Activated CD8-positive, alpha-beta memory T cell treated with anti-CD3 and anti-CD28 coated beads, Interleukin-2, amount 10 ng/mL, durations not matched to agents 7 days and 5 days (primary cell): ENCODE data around the gene PRKAR1B. TPM values are rescaled to one million over a fixed set of nuclear protein-coding genes. Genes with fewer than 3 reads are reported as not detected.
"Not testable (repeated sequence)": the region's sequence is repeated elsewhere in the genome, so short reads cannot be mapped to it uniquely, and the experiment has no call there.

Experiments used
- ATAC-seq: fragments of 150-1000 bp; cut with Tn5 transposase; one replicate; pipeline ENCODE4 v1.10.0; 2021; ENCODE audit warnings: moderate library complexity
- CTCF ChIA-PET: fragments of 350-600 bp; sonication (Branson Sonifier 250); formaldehyde crosslinking; loops from one replicate; lab custom pipeline; 2021; ENCODE audit warnings: antibody characterized with exemption; lab: Charles Lee
- DNase-seq: peaks from one replicate; pipeline ENCODE4 v3.0.0-alpha.2; 2020
- H3K27ac Mint-ChIP-seq: one replicate; pipeline ENCODE4 v1.8.0; 2021; ENCODE audit warnings: mild to moderate bottlenecking, mixed read lengths
- H3K27me3 Mint-ChIP-seq: one replicate; pipeline ENCODE4 v1.8.0; 2021; ENCODE audit warnings: mixed read lengths
- H3K36me3 Mint-ChIP-seq: one replicate; pipeline ENCODE4 v1.8.0; 2021; ENCODE audit warnings: mild to moderate bottlenecking, mixed read lengths
- H3K4me1 Mint-ChIP-seq: one replicate; pipeline ENCODE4 v1.8.0; 2021; ENCODE audit warnings: mixed read lengths
- H3K4me3 Mint-ChIP-seq: one replicate; pipeline ENCODE4 v1.8.0; 2021; ENCODE audit warnings: mild to moderate bottlenecking, moderate library complexity, mixed read lengths
- H3K9me3 Mint-ChIP-seq: one replicate; pipeline ENCODE4 v1.8.0; 2022; ENCODE audit warnings: low read depth, mixed read lengths
- total RNA-seq, 2 experiments: library from RNA; stranded (reverse); gene quantifications; one replicate each; pipeline ENCODE4 v1.2.3, GENCODE V29; 2021

PRKAR1B gene
- total RNA-seq, 2 experiments from 2014 or later: 22.6 to 25.0 TPM

- Mint-ChIP-seq H3K4me3 (no peak overlapping the region), H3K9me3 (no peaks in the 10 kb centered on the region), H3K27ac (no peak overlapping the region), H3K36me3 (peaks cover 3% of the 10 kb centered on the region), H3K27me3 (no peaks in the 10 kb centered on the region), H3K4me1 (no peaks in the 10 kb centered on the region)
- no peak for ATAC-seq
- CTCF ChIA-PET: no interaction called here
- no peak for DNase-seq
Measured at GRCh38 chr7:560966-561630, 166.0 kb downstream of the PRKAR1B start.

DNA sequence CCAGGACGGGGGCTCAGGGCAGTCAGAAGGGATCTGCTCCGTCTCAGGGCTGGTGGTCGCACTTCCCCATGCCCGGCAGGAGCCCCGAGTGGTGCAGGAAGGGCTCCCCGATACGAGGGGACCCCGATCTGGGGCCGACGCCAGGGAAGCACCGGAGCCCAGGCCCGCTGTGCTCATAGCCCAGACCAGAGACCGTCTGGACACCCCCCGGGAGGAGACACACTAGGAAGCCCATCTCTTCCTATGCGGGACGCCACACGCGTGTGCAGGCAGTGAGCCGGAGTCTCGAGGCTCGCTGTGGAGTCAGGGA is 167.7 kb downstream of the PRKAR1B start:
- H3K9me3 Mint-ChIP-seq: no peaks in the 10 kb centered on the region
- no peaks in the 10 kb centered on the region for H3K27me3 Mint-ChIP-seq
- ATAC-seq: no peak
- H3K27ac Mint-ChIP-seq: no peak overlapping the region
- CTCF ChIA-PET: no interaction called here
- no peak for DNase-seq
- peaks cover 3% of the 10 kb centered on the region for H3K36me3 Mint-ChIP-seq
- no peaks in the 10 kb centered on the region for H3K4me1 Mint-ChIP-seq
- no peak overlapping the region for H3K4me3 Mint-ChIP-seq

GRCh38 chr7:557558-557881 is 169.6 kb downstream of the PRKAR1B start:
- DNase-seq: no peak
- no peaks in the 10 kb centered on the region for H3K9me3 Mint-ChIP-seq
- no peak overlapping the region for H3K27ac Mint-ChIP-seq
- CTCF ChIA-PET: no interaction called here
- ATAC-seq: no peak
- no peaks in the 10 kb centered on the region for H3K4me1 Mint-ChIP-seq
- H3K27me3 Mint-ChIP-seq: no peaks in the 10 kb centered on the region
- H3K36me3 Mint-ChIP-seq: peaks cover 2% of the 10 kb centered on the region
- no peak overlapping the region for H3K4me3 Mint-ChIP-seq

DNA sequence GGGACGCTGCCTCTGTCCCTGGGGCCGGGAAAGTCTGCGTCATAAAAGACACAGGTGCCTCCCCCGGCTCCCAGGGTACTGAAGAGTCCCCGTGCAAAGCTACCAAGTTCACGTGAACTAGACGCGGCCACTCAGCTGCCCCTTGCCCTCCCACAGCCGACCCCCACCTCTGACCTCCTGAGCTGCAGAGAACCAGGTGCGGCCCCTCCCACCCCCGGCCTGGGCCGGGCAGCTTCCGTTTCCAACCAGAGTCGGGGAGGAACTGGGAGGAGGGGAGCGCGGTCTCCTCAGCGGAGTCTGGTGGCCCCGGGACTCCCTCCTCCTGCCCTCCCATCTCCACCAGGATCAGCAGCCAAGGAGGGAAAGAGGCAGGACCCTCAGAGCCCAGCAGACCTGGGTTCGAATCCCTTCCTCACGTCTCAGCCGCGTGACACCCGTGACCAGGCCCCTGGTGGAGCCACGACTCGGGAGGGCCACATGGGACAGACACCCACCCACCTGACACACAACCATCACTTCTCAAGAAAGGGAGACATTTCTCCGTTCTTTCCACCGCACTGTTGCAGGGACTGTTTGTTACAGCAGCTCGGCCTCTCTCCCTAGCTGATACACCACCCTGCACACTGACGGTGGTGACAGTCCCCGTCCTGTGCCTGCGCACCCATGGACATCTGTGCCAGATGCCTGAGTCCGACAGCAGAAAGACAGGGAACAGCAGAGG is 170.1 kb downstream of the PRKAR1B start:
- no peaks in the 10 kb centered on the region for H3K27me3 Mint-ChIP-seq
- DNase-seq (no peak), ATAC-seq (no peak)
- H3K36me3 Mint-ChIP-seq: peaks cover 2% of the 10 kb centered on the region
- no peak overlapping the region for H3K4me3 Mint-ChIP-seq
- no peaks in the 10 kb centered on the region for H3K4me1 Mint-ChIP-seq
- no peaks in the 10 kb centered on the region for H3K9me3 Mint-ChIP-seq
- H3K27ac Mint-ChIP-seq: no peak overlapping the region
- CTCF ChIA-PET: no interaction called here

GRCh38 chr7:556291-556826 is 170.7 kb downstream of the PRKAR1B start:
- CTCF ChIA-PET: no interaction called here
- ATAC-seq (no peak), DNase-seq (no peak)
- H3K27ac Mint-ChIP-seq: no peak overlapping the region
- no peaks in the 10 kb centered on the region for H3K9me3 Mint-ChIP-seq
- H3K36me3 Mint-ChIP-seq: peaks cover 2% of the 10 kb centered on the region
- H3K27me3 Mint-ChIP-seq: no peaks in the 10 kb centered on the region
- H3K4me3 Mint-ChIP-seq: no peak overlapping the region
- no peaks in the 10 kb centered on the region for H3K4me1 Mint-ChIP-seq

DNA sequence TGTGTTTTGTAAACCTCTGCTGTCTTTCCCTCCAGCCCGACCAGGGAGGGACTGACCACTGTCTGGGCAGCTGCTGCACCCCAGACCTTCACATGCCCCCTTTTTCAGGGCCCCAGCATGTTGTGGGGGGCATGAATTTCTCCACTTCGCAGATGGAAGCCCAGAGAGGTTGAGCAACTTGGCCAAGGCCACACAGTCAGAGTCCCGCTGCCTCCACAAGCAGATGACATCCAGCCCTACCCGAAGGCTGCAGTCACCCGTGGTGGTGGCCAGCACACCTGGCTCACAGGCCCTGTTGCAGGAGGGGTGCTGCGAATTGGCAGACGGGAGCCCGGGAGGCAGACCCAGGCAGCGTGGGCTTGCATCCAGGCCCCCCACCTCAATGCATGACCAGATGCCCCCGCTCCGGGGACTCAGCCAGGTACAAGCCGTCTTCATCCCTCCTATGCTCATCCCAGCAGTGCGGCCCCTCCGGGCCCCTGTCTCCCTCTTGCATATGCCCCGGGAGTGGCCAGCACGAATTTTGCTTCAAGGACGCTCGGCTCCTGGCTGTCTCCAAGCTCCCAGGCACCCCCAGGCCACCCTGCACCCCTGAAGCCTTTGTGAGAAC is 171.4 kb downstream of the PRKAR1B start:
- DNase-seq (no peak), ATAC-seq (no peak)
- Mint-ChIP-seq H3K4me1 (no peaks in the 10 kb centered on the region), H3K27me3 (no peaks in the 10 kb centered on the region), H3K36me3 (peaks cover 2% of the 10 kb centered on the region), H3K27ac (no peak overlapping the region), H3K4me3 (no peak overlapping the region), H3K9me3 (no peaks in the 10 kb centered on the region)
- CTCF ChIA-PET: no interaction called here

- CTCF ChIA-PET: no interaction called here
- no peaks in the 10 kb centered on the region for H3K36me3 Mint-ChIP-seq
- no peaks in the 10 kb centered on the region for H3K4me1 Mint-ChIP-seq
- no peak overlapping the region for H3K27ac Mint-ChIP-seq
- ATAC-seq (no peak), DNase-seq (no peak)
- H3K4me3 Mint-ChIP-seq: no peak overlapping the region
- H3K27me3 Mint-ChIP-seq: no peaks in the 10 kb centered on the region
- no peaks in the 10 kb centered on the region for H3K9me3 Mint-ChIP-seq
Measured at GRCh38 chr7:553636-554111, 173.4 kb downstream of the PRKAR1B start.

DNA sequence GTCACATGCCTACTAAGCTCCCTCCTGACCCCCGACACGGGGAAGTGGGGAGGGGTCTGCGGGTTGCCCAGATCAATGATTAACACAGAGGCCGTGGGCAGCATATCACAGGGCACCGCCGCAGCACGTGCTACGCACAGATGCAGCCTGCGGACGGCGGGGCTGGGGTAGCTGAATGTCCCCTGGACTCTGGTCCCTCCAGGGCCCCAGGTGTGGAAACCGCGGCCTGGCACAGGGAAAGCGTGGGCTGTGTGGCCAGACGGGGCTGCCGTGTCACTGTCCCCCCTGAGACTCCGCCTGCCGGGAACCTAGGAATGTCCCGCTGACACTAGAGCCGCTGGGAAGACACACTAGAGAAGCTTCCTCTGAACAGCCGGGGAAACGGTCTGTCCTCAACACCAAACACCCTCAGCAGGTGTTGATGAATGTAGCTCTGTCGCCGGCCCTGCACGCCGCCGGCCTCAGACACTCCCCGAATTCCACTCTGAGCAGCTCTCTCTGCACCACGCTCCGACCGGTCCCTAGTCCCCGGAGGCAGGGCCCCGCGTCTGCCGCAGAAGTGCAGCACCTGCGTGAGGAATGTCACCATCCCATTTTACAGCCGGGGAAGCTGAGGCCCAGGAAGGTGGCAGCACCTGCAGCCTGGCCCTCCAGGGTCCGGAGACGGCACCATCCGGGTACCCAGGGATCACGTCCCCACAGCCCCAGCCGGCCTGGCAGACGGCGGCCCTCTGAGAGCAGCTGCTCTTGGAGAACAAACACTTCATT is 174.0 kb downstream of the PRKAR1B start:
- H3K4me1 Mint-ChIP-seq: no peaks in the 10 kb centered on the region
- ATAC-seq (no peak), DNase-seq (no peak)
- CTCF ChIA-PET: no interaction called here
- no peak overlapping the region for H3K4me3 Mint-ChIP-seq
- H3K27ac Mint-ChIP-seq: no peak overlapping the region
- no peaks in the 10 kb centered on the region for H3K9me3 Mint-ChIP-seq
- no peaks in the 10 kb centered on the region for H3K36me3 Mint-ChIP-seq
- H3K27me3 Mint-ChIP-seq: no peaks in the 10 kb centered on the region

DNA sequence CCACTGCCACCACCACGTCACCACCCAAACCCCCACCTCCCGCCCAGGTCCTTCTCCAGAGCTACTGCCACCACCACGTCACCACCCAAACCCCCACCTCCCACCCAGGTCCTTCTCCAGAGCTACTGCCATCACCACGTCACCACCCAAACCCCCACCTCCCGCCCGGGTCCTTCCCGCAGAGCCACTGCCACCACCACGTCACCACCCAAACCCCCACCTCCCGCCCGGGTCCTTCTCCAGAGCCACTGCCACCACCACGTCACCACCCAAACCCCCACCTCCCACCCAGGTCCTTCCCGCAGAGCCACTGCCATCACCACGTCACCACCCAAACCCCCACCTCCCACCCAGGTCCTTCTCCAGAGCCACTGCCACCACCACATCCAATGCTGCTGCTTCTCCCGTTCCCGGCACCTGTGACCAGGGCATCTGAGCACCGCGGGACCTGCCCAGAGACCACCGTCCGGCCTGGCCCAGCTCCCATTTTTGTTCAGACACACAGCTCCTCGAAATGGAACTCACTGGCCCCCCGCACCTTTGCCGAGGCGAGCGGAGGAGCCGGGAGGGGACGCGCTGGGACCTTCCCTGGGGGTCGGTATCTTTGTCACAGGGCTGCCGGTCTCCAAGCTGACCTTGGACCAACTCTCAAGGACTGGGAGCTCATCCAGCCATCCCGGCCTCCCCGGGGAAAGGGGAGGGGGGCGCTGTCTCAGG is 174.8 kb downstream of the PRKAR1B start:
- ATAC-seq, CTCF ChIA-PET, H3K36me3 Mint-ChIP-seq, H3K27me3 Mint-ChIP-seq, H3K4me1 Mint-ChIP-seq, DNase-seq, H3K4me3 Mint-ChIP-seq, H3K9me3 Mint-ChIP-seq, H3K27ac Mint-ChIP-seq: not testable (repeated sequence)

DNA sequence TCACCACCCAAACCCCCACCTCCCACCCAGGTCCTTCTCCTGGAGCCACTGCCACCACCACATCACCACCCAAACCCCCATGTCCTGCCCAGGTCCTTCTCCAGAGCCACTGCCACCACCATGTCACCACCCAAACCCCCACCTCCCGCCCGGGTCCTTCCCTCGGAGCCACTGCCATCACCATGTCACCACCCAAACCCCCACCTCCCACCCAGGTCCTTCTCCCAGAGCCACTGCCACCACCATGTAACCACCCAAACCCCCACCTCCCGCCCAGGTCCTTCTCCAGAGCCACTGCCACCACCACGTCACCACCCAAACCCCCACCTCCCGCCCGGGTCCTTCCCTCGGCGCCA is 175.5 kb downstream of the PRKAR1B start:
- DNase-seq, H3K27me3 Mint-ChIP-seq, H3K36me3 Mint-ChIP-seq, H3K27ac Mint-ChIP-seq, H3K9me3 Mint-ChIP-seq, CTCF ChIA-PET, H3K4me3 Mint-ChIP-seq, H3K4me1 Mint-ChIP-seq, ATAC-seq: not testable (repeated sequence)

DNA sequence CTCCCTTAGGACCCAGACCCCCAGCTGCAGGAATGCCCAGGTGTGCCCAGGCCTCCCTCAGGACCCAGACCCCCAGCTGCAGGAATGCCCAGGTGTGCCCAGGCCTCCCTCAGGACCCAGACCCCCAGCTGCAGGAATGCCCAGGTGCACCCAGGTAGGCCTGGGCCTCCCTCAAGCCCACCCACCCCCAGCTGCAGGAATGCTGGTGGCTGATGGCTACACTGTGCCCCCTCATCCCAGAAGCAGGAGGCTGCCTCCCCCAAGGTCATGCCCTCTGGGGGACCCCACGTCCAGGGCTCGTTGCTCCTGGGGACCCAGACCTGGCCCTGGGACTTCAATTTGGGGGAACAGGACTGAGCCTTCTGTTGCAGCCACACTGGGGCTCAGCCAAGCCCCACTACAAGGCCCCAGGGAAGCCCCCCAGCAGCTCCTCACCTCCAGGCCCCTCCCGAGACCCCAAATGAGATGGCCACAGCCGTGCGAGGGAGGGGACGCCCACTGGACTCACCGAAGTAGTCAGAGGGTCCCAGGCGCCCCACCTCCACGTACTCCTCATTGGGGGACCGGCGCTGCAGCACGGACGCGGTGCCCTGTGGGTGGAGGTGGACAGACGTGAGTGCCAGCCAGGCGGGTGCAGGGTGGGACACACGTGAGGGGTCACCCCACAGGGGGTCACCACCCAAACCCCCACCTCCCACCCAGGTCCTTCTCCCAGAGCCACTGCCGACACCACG is 176.0 kb downstream of the PRKAR1B start:
- DNase-seq: no peak
- Mint-ChIP-seq H3K4me1 (no peaks in the 10 kb centered on the region), H3K4me3 (no peak overlapping the region), H3K27ac (no peak overlapping the region), H3K27me3 (no peaks in the 10 kb centered on the region), H3K9me3 (no peaks in the 10 kb centered on the region), H3K36me3 (no peaks in the 10 kb centered on the region)
- ATAC-seq: no peak
- CTCF ChIA-PET: no interaction called here

DNA sequence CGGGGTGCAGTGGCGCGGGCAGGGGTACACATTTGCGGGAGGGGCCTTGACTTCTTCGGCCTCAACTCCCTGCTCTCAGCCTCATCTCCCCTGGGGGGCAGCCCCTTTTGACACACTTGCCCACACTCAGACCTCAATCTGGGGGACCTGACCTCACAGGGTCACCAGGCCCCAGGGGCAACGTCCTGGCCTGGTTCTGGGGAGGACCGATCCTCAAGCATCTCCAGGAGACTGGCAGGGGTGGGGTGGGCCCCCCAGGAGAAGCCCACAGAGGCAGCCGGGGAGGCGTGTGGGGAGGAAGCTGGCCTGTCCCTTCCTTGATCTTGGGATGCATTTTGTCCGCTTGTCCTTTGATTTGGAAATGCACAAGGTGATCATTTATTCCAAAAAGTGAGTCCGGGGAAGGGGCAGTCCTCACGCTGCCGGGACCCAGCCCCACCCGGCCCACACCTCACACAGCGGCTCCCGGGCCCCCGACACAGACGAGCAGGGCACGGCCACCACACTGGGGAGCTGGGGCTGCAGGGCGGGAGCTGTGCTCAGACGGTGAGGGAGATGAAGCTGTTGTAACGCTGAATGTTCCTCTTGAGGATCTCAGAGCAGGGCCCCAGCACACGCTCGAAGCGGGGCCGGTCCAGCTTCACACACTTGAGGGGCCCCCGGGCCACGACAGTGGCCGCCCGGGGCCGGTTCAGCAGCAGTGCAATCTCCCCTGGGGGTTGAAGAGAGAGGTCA is 177.0 kb downstream of the PRKAR1B start:
- Mint-ChIP-seq H3K4me1 (no peaks in the 10 kb centered on the region), H3K9me3 (peaks cover 2% of the 10 kb centered on the region), H3K4me3 (no peak overlapping the region), H3K27ac (no peak overlapping the region), H3K36me3 (no peaks in the 10 kb centered on the region), H3K27me3 (no peaks in the 10 kb centered on the region)
- DNase-seq (no peak), ATAC-seq (no peak)
- CTCF ChIA-PET: no interaction called here
